ENCODE results near the gene EIF3K. TPM values are rescaled to one million over a fixed set of nuclear protein-coding genes. Genes with fewer than 3 reads are reported as not detected.
A peak's percentile ranks its signal among the peaks of the same experiment; 100 is the strongest.
"Not testable (repeated sequence)": the region's sequence is repeated elsewhere in the genome, so short reads cannot be mapped to it uniquely, and the experiment has no call there.

Gene EIF3K, protein sequence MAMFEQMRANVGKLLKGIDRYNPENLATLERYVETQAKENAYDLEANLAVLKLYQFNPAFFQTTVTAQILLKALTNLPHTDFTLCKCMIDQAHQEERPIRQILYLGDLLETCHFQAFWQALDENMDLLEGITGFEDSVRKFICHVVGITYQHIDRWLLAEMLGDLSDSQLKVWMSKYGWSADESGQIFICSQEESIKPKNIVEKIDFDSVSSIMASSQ
- polyA plus RNA-seq (ENCODE audit: low read depth in 6 of 6) = 100 to 1,000 TPM; 307 to 347 (median 330) TPM

DNA sequence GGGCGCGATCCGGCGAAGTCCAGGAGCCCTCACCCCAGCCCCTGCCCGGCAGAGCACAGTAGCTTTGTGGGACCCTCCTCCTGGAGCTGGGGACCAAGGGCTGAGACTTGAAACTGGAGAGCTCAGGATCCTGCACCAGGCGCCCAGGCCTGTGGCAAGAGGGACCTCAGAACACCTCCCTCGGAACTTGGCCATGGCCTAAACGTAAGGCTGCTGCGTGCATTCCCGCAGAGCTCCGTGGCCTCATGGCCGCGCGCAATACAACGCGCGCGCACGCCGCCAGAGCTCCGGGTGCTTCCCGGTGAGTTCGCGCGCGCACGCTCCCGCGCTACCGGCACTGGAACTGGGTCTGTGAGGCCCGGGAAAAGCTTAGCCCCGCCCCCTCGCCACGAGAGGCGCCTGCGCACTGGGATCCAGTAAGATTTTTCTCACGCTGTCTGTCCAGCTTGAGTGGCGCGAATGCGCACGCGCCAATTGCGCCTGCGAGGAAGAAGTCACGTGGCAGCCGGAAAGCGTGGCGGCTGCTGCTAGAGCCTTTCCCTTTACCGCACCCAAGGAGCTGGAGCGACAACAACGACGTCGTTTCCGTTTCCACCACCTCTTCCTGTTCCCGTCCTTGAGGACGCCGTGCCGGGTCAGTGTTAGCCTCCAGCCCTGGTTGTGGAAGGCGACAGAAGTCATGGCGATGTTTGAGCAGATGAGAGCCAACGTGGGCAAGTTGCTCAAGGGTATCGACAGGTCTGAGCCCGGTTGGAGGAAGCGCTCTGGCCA is at the start of gene EIF3K:
Gene EIF3K, plus strand, starts transcription at position 599 of the 771 bp plus-strand sequence. Its CDS starts 81 bp downstream, at position 680.
- Mint-ChIP-seq H3K27me3 (no peaks in the 10 kb centered on the region), H3K4me1 (peaks cover 33 to 66% (median 62%) of the 10 kb centered on the region in 3 donors), H3K36me3 (peaks cover 6 to 18% of the 10 kb centered on the region in 2 donors), H3K9me3 (no peaks in the 10 kb centered on the region), H3K27ac (peak within 1 kb of the TSS; percentile 96 to 100 (median 99)), H3K4me3 (peak within 1 kb of the TSS; percentile 94 to 100 (median 98))
- ATAC-seq (ENCODE audit: low read depth in 2 of 2) (peak; percentile 43 to 49), DNase-seq (peak; percentile 95)

DNA sequence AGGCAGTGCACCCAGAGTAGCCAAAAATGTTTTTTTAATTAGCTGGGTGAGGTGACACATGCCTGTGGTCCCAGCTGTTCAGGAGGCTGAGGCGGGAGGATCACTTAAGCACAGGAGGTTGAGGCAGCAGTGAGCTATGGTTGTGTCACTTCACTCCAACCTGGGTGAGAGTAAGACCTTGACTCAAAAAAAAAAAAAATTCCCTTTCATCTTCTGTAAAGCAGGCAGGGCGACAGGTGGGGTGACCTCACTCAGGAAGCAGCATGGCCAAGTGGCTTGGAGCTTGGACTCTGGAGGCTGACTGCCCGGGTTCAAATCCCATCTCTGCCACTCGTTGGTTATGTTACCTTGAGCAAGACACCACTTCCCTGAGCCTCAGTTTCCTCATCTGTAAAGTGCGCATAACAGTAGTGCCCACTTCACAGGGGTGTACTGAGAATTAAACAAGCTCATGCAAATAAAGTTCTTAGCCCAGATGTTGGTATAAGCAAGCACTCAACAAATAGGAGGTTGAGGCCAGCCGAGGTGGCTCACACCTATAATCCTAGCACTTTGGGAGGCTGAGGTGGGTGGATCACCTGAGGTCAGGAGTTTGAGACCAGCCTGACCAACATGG is 49.5 kb upstream of the EIF3K start:
- no peaks in the 10 kb centered on the region for H3K9me3 Mint-ChIP-seq
- ATAC-seq (ENCODE audit: low read depth in 2 of 2) = no peak
- H3K27ac Mint-ChIP-seq = no peak overlapping the region
- H3K36me3 Mint-ChIP-seq = no peaks in the 10 kb centered on the region
- H3K4me3 Mint-ChIP-seq = no peak overlapping the region
- H3K4me1 Mint-ChIP-seq = peaks cover 6 to 10% (median 7%) of the 10 kb centered on the region in 3 donors
- no peak for DNase-seq
- H3K27me3 Mint-ChIP-seq = peaks cover 0 to 25% (median 23%) of the 10 kb centered on the region in 3 donors

DNA sequence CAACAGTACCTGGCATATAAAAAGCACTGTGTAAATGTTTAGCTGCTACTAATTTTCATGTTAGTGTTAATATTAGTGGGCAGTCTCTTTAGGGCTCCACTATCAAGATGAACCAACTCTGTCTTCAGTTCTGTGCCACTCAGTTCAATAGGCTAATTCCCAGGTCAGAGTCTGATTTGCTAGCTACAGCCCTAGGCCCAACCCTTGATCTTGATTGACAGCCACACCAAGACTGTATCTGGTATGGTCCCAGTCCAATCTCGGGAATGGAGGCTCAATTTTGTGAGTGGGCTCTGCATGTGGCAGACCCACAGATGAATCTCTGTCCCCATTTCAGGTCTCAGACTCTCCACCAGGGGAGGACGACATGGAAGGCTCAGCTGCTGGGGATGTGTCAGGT is 47.3 kb upstream of the EIF3K start:
- ATAC-seq (ENCODE audit: low read depth in 2 of 2) (no peak), DNase-seq (no peak)
- Mint-ChIP-seq H3K9me3 (no peaks in the 10 kb centered on the region), H3K27me3 (peaks cover 0 to 14% (median 13%) of the 10 kb centered on the region in 3 donors), H3K36me3 (no peaks in the 10 kb centered on the region), H3K27ac (peak overlapping the region in 1 of 6 donors; percentile 62), H3K4me1 (peaks cover 0 to 4% (median 0%) of the 10 kb centered on the region in 3 donors), H3K4me3 (no peak overlapping the region)

DNA sequence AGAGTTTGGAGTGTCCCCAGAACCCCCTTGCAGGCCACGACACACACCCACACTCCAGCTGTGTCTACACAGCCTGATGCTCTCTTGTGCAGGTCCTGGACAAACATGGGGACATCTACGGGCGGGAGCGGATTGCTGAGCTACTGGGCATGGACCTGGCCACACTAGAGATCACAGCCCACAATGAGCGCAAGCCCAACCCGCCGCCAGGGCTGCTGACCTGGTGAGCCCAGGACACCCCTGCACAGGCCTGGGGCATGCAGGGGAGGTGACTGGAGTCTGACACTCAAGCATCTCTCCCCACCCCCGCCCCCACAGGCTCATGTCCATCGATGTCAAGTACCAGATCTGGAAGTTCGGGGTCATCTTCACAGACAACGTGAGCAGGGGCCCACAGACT is 41.2 kb upstream of the EIF3K start:
- no peak overlapping the region for H3K27ac Mint-ChIP-seq
- no peak overlapping the region for H3K4me3 Mint-ChIP-seq
- no peak for DNase-seq
- H3K36me3 Mint-ChIP-seq = no peaks in the 10 kb centered on the region
- no peak for ATAC-seq (ENCODE audit: low read depth in 2 of 2)
- H3K4me1 Mint-ChIP-seq = peaks cover 0 to 5% (median 0%) of the 10 kb centered on the region in 3 donors
- no peaks in the 10 kb centered on the region for H3K9me3 Mint-ChIP-seq
- peaks cover 0 to 4% (median 0%) of the 10 kb centered on the region in 3 donors for H3K27me3 Mint-ChIP-seq

DNA sequence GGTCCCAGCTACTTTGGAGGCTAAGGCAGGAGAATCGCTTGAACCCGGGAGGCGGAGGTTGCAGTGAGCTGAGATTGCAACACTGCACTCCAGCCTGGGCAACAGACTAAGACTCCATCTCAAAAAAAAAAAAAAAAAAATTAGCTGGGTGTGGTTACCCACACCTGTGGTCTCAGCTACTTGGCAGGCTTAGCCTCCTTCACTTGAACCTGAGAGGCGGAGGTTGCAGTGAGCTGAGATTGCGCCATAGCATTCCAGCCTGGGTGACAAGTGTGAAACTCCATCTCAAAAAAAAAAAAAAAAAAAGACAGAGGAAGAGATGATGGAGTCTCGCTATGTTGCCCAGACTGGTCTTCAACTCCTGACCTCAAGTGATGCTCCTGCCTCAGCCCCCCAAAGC is 39.7 kb upstream of the EIF3K start:
- not testable (repeated sequence) for H3K27me3 Mint-ChIP-seq; H3K36me3 Mint-ChIP-seq; ATAC-seq (ENCODE audit: low read depth in 2 of 2); H3K9me3 Mint-ChIP-seq; DNase-seq; H3K4me3 Mint-ChIP-seq; H3K27ac Mint-ChIP-seq
- H3K4me1 Mint-ChIP-seq = peaks cover 6 to 12% (median 8%) of the 10 kb centered on the region in 3 donors

DNA sequence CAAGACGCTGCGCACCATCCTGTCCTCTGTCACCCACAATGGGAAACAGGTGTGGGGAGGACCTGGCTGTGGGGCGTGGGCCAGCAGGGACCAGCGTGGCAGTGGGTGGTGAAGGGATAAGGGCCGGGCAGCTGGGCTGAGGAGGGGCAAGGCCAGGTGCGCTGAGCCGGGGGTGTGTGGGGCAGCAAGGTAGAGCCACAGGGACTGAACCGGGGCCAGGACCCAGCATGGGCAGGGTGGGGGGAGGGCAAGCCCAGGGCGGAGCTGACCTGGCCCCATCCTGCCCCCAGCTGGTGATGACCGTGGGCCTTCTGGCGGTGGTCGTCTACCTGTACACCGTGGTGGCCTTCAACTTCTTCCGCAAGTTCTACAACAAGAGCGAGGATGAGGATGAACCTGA is 38.9 kb upstream of the EIF3K start:
- Mint-ChIP-seq H3K4me1 (peaks cover 6 to 12% (median 8%) of the 10 kb centered on the region in 3 donors), H3K36me3 (no peaks in the 10 kb centered on the region), H3K27me3 (peaks cover 0 to 4% (median 0%) of the 10 kb centered on the region in 3 donors), H3K27ac (peak overlapping the region in 1 of 6 donors; percentile 84), H3K4me3 (no peak overlapping the region), H3K9me3 (no peaks in the 10 kb centered on the region)
- DNase-seq (no peak), ATAC-seq (ENCODE audit: low read depth in 2 of 2) (no peak)

DNA sequence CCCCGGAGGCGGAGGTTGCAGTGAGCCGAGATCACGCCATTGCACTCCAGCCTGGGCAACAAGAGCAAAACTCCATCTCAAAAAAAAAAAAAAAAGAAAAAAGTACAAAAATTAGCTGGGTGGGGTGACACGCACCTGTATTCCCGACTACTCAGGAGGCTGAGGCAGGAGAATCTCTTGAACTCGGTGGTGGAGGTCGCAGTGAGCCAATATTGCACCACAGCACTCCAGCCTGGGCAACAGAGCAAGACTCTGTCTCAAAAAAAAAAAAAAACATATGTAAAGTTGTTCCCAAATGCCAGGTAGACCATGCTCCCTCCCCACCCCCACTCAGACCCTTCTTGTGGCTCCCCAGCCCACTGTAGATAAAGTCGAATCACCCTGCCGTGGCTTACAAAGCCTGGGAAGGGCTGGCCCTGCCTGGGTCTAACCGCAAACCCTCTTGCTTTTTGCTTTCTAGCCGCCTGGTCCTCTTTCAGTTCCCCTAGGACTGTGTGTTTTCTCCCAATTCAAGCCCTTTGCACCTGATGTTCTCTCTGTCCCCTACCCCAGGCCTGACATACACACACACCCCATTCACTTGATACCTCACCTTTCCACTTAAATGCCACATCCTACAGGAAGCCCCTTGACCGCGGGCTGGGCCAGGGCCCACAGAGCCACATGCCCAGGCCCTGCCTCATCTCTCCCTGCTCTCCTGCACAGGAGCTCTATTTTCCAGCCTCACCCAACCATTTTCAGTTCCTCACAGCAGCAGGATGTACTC is 35.6 kb upstream of the EIF3K start:
- Mint-ChIP-seq H3K27me3 (peaks cover 0 to 4% (median 0%) of the 10 kb centered on the region in 3 donors), H3K27ac (peak overlapping the region in 5 of 6 donors; percentile 10 to 95 (median 77)), H3K9me3 (no peaks in the 10 kb centered on the region), H3K4me3 (peak overlapping the region in 4 of 8 donors; percentile 3 to 57 (median 36)), H3K36me3 (peaks cover 9% of the 10 kb centered on the region in 2 donors), H3K4me1 (peaks cover 8 to 12% (median 10%) of the 10 kb centered on the region in 3 donors)
- no peak for DNase-seq
- ATAC-seq (ENCODE audit: low read depth in 2 of 2) = peak; percentile 25 to 51

DNA sequence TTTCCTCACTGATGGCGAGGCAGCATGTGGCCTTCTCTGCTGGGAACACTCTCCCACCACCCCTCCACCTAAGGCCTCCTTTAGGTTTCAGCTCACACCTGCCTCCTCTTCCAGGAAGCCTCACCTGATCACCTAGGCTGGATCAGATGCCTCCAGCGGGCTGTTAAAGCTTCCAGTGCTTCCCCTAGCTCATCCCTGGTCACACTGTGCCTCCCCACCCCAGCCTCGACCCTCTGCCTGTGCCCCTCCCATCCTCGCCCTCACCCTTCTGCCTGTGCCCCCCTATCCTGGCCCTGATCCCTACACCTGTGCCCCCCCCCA is 35.0 kb upstream of the EIF3K start:
- Mint-ChIP-seq H3K27me3 (peaks cover 0 to 4% (median 0%) of the 10 kb centered on the region in 3 donors), H3K27ac (peak overlapping the region in 3 of 6 donors; percentile 44 to 86 (median 58)), H3K4me1 (peaks cover 8 to 12% (median 10%) of the 10 kb centered on the region in 3 donors), H3K9me3 (no peaks in the 10 kb centered on the region), H3K4me3 (peak overlapping the region in 1 of 8 donors; percentile 36), H3K36me3 (peaks cover 9% of the 10 kb centered on the region in 2 donors)
- ATAC-seq (ENCODE audit: low read depth in 2 of 2) (no peak), DNase-seq (no peak)

DNA sequence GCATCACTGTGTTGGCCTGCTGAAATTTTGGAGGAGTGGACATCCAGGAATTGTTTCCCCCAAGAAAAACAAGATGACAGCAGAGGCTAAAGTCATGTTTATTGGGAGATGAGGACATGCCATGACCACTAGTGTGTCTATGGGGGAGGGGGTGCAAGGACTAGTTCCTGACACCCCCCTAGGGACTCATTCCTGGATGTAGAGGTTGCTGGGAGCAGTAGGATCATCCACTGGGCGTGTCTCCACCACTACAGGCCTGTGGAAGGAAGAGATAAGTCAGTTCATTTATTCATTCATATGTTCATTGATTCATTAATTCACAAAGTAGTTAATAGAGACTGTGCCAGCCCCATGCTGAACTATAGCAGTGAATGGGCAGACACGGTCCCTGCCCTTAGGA is 31.4 kb upstream of the EIF3K start:
- no peak for DNase-seq
- H3K27ac Mint-ChIP-seq = peak overlapping the region in 2 of 6 donors; percentile 11 to 31
- H3K4me1 Mint-ChIP-seq = peaks cover 7 to 10% (median 8%) of the 10 kb centered on the region in 3 donors
- H3K36me3 Mint-ChIP-seq = peaks cover 9 to 16% of the 10 kb centered on the region in 2 donors
- H3K4me3 Mint-ChIP-seq = no peak overlapping the region
- no peak for ATAC-seq (ENCODE audit: low read depth in 2 of 2)
- H3K9me3 Mint-ChIP-seq = no peaks in the 10 kb centered on the region
- no peaks in the 10 kb centered on the region for H3K27me3 Mint-ChIP-seq

DNA sequence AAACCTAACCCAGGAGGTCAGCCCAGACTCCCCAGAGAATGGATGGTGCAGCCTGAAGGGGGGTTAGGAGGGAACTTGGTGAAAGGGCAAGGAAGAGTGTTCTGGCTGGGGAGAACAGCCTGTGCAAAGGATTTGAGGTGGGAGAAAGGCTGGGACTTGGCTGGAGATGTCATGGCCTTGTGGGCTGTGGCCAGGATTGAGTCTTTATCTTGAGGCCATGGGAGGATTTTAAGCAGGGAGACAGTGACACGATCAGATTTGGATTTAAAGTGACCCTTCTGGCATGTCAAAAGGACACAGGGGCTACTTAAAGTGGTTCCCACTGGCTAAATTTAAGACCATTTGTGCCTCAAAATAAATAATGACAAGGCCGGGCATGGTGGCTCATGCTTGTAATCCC is 30.9 kb upstream of the EIF3K start:
- Mint-ChIP-seq H3K27me3 (no peaks in the 10 kb centered on the region), H3K27ac (peak overlapping the region in 2 of 6 donors; percentile 31 to 41), H3K4me3 (no peak overlapping the region), H3K9me3 (no peaks in the 10 kb centered on the region), H3K36me3 (peaks cover 9 to 16% of the 10 kb centered on the region in 2 donors), H3K4me1 (peaks cover 7 to 10% (median 8%) of the 10 kb centered on the region in 3 donors)
- no peak for DNase-seq
- no peak for ATAC-seq (ENCODE audit: low read depth in 2 of 2)

DNA sequence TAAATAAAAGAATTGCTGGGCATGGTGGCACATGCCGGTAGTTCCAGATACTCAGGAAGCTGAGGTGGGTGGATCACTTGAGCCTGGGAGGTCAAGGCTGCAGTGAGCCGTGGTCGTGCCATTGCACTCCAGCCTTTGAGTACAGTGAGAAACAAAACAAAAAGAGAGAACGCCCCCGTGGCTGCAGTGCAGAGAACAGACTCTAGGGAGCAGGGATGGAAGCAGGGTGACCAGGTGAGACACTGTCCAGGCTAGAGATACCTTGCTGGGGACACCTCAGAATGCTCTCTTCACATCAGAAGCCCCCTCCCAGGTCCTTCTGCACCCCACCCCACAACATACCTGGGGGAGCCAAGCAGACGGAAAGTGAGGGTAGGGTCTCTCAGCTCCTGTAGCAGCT is 26.0 kb upstream of the EIF3K start:
- no peak for ATAC-seq (ENCODE audit: low read depth in 2 of 2)
- Mint-ChIP-seq H3K36me3 (peaks cover 3 to 21% of the 10 kb centered on the region in 2 donors), H3K27ac (no peak overlapping the region), H3K9me3 (no peaks in the 10 kb centered on the region), H3K4me1 (peaks cover 0 to 2% (median 0%) of the 10 kb centered on the region in 3 donors), H3K27me3 (no peaks in the 10 kb centered on the region), H3K4me3 (no peak overlapping the region)
- DNase-seq = no peak

DNA sequence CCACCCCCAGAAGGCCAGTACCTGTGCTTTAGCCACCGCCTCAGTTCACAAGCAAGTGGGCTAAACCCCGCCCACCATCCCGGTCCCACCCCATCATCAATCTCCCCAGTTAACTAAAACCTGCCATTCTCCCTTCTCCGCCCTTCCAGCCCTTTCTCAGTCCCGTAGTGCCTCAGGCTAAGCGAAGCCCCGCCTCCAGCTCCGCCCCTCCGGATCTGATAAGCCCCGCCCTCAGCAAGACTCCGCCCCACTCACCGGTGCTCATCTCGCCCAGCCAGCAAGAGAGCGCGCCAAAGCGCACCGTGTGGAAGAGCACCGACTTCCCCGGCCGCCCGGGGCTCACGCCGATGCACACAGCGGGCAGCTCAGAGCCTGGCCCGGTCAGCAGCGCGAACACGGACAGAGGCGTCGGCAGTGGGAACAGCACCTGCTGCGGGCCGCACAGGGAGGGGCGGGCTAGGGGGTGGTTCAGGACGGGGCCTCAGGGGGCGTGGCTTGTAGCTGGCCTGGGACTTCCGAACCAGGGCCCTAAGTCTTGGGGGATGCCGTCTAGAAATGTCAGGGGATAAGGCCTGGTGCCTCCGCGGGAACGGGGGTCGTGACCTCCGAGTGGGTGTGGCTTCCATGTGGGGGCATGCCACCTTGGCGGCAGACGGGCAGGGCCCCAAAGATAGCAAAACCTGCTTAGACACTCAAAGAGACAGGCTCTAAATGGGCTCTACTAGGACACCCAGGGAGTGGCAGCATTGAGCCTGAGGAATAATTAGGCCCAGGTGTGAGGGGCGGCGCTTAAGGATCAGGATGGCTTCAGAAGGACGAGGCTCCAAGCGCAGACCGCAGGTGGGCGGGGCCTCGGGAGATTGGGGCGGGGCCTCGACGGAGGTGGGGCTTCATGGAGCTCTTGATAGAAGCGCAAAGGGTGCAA is 22.7 kb upstream of the EIF3K start:
- H3K27ac Mint-ChIP-seq = peak overlapping the region in 1 of 6 donors; percentile 94
- H3K4me1 Mint-ChIP-seq = peaks cover 2 to 12% (median 5%) of the 10 kb centered on the region in 3 donors
- no peak for DNase-seq
- no peaks in the 10 kb centered on the region for H3K9me3 Mint-ChIP-seq
- no peak for ATAC-seq (ENCODE audit: low read depth in 2 of 2)
- peak overlapping the region in 1 of 8 donors; percentile 22 for H3K4me3 Mint-ChIP-seq
- H3K36me3 Mint-ChIP-seq = peaks cover 0 to 26% of the 10 kb centered on the region in 2 donors
- no peaks in the 10 kb centered on the region for H3K27me3 Mint-ChIP-seq

All from naive B cell (primary cell).